ENCODE data around the gene CTH. TPM values are rescaled to one million over a fixed set of nuclear protein-coding genes. Genes with fewer than 3 reads are reported as not detected.

The CTH gene
- polyA plus RNA-seq, 1 donor = 11.8 TPM

GRCh38 chr1:70382682-70383081 is 28.4 kb upstream of the CTH start:
- no peaks in the 10 kb centered on the region for H3K4me1 ChIP-seq (ENCODE audit: control insufficient read depth, insufficient read depth, low read length)
- H3K9me3 ChIP-seq (ENCODE audit: control insufficient read depth, low read depth, low read length) = no peaks in the 10 kb centered on the region
- H3K4me3 ChIP-seq (ENCODE audit: low read length) = no peak overlapping the region
- H3K27ac ChIP-seq (ENCODE audit: low read length) = no peak overlapping the region
- DNase-seq = no peak
- H3K27me3 ChIP-seq (ENCODE audit: control insufficient read depth, insufficient read depth, low read length) = no peaks in the 10 kb centered on the region
- no peaks in the 10 kb centered on the region for H3K36me3 ChIP-seq (ENCODE audit: control insufficient read depth, insufficient read depth, low read length)

- H3K36me3 ChIP-seq (ENCODE audit: control insufficient read depth, insufficient read depth, low read length) = no peaks in the 10 kb centered on the region
- DNase-seq = no peak
These were observed 27.6 kb upstream of the CTH start for GRCh38 chr1:70383483-70383882.

GRCh38 chr1:70384542-70384941 is 26.5 kb upstream of the CTH start:
- Histone ChIP-seq H3K27me3 (ENCODE audit: control insufficient read depth, insufficient read depth, low read length) (no peaks in the 10 kb centered on the region), H3K9me3 (ENCODE audit: control insufficient read depth, low read depth, low read length) (no peaks in the 10 kb centered on the region), H3K4me1 (ENCODE audit: control insufficient read depth, insufficient read depth, low read length) (no peaks in the 10 kb centered on the region), H3K36me3 (ENCODE audit: control insufficient read depth, insufficient read depth, low read length) (no peaks in the 10 kb centered on the region), H3K4me3 (ENCODE audit: low read length) (no peak overlapping the region), H3K27ac (ENCODE audit: low read length) (no peak overlapping the region)
- DNase-seq = no peak
- WGBS (ENCODE audit: insufficient coverage, low lambda C conversion rate) = no CpG with 5 or more reads among the region's 2 CpGs

More at GRCh38 chr1:70383483-70383882, 27.6 kb upstream of the CTH start:
- Histone ChIP-seq H3K4me3 (ENCODE audit: low read length) (no peak overlapping the region), H3K9me3 (ENCODE audit: control insufficient read depth, low read depth, low read length) (no peaks in the 10 kb centered on the region), H3K27ac (ENCODE audit: low read length) (no peak overlapping the region), H3K27me3 (ENCODE audit: control insufficient read depth, insufficient read depth, low read length) (no peaks in the 10 kb centered on the region), H3K4me1 (ENCODE audit: control insufficient read depth, insufficient read depth, low read length) (no peaks in the 10 kb centered on the region)
- 100% methylated on average over 1 of the region's 3 CpGs for WGBS (ENCODE audit: insufficient coverage, low lambda C conversion rate)

GRCh38 chr1:70385477-70385876 is 25.6 kb upstream of the CTH start:
- no peak for DNase-seq
- H3K27ac ChIP-seq (ENCODE audit: low read length) = no peak overlapping the region
- H3K4me3 ChIP-seq (ENCODE audit: low read length) = no peak overlapping the region
- H3K36me3 ChIP-seq (ENCODE audit: control insufficient read depth, insufficient read depth, low read length) = no peaks in the 10 kb centered on the region
- WGBS (ENCODE audit: insufficient coverage, low lambda C conversion rate) = 60% methylated on average over 1 of the region's 6 CpGs
- H3K9me3 ChIP-seq (ENCODE audit: control insufficient read depth, low read depth, low read length) = no peaks in the 10 kb centered on the region
- no peaks in the 10 kb centered on the region for H3K27me3 ChIP-seq (ENCODE audit: control insufficient read depth, insufficient read depth, low read length)
- no peaks in the 10 kb centered on the region for H3K4me1 ChIP-seq (ENCODE audit: control insufficient read depth, insufficient read depth, low read length)

- Histone ChIP-seq H3K4me3 (ENCODE audit: low read length) (no peak overlapping the region), H3K9me3 (ENCODE audit: control insufficient read depth, low read depth, low read length) (no peaks in the 10 kb centered on the region), H3K4me1 (ENCODE audit: control insufficient read depth, insufficient read depth, low read length) (no peaks in the 10 kb centered on the region), H3K27me3 (ENCODE audit: control insufficient read depth, insufficient read depth, low read length) (no peaks in the 10 kb centered on the region), H3K36me3 (ENCODE audit: control insufficient read depth, insufficient read depth, low read length) (no peaks in the 10 kb centered on the region), H3K27ac (ENCODE audit: low read length) (no peak overlapping the region)
- WGBS (ENCODE audit: insufficient coverage, low lambda C conversion rate) = no CpG with 5 or more reads among the region's 2 CpGs
- no peak for DNase-seq
These were observed 24.9 kb upstream of the CTH start for GRCh38 chr1:70386121-70386520.

- no peak for DNase-seq
- no CpG with 5 or more reads among the region's 5 CpGs for WGBS (ENCODE audit: insufficient coverage, low lambda C conversion rate)
- H3K36me3 ChIP-seq (ENCODE audit: control insufficient read depth, insufficient read depth, low read length) = no peaks in the 10 kb centered on the region
- H3K9me3 ChIP-seq (ENCODE audit: control insufficient read depth, low read depth, low read length) = no peaks in the 10 kb centered on the region
- no peaks in the 10 kb centered on the region for H3K4me1 ChIP-seq (ENCODE audit: control insufficient read depth, insufficient read depth, low read length)
- no peaks in the 10 kb centered on the region for H3K27me3 ChIP-seq (ENCODE audit: control insufficient read depth, insufficient read depth, low read length)
- no peak overlapping the region for H3K27ac ChIP-seq (ENCODE audit: low read length)
- H3K4me3 ChIP-seq (ENCODE audit: low read length) = no peak overlapping the region
These were observed 23.6 kb upstream of the CTH start for GRCh38 chr1:70387507-70387906.

- no peaks in the 10 kb centered on the region for H3K4me1 ChIP-seq (ENCODE audit: control insufficient read depth, insufficient read depth, low read length)
- H3K4me3 ChIP-seq (ENCODE audit: low read length) = no peak overlapping the region
- H3K9me3 ChIP-seq (ENCODE audit: control insufficient read depth, low read depth, low read length) = no peaks in the 10 kb centered on the region
- no peak overlapping the region for H3K27ac ChIP-seq (ENCODE audit: low read length)
- no peaks in the 10 kb centered on the region for H3K36me3 ChIP-seq (ENCODE audit: control insufficient read depth, insufficient read depth, low read length)
- no peaks in the 10 kb centered on the region for H3K27me3 ChIP-seq (ENCODE audit: control insufficient read depth, insufficient read depth, low read length)
- no peak for DNase-seq
These were observed 18.4 kb upstream of the CTH start for GRCh38 chr1:70392626-70393025.

GRCh38 chr1:70396607-70397006 is 14.5 kb upstream of the CTH start:
- Histone ChIP-seq H3K27ac (ENCODE audit: low read length) (no peak overlapping the region), H3K27me3 (ENCODE audit: control insufficient read depth, insufficient read depth, low read length) (no peaks in the 10 kb centered on the region), H3K4me1 (ENCODE audit: control insufficient read depth, insufficient read depth, low read length) (no peaks in the 10 kb centered on the region), H3K4me3 (ENCODE audit: low read length) (no peak overlapping the region), H3K36me3 (ENCODE audit: control insufficient read depth, insufficient read depth, low read length) (no peaks in the 10 kb centered on the region), H3K9me3 (ENCODE audit: control insufficient read depth, low read depth, low read length) (no peaks in the 10 kb centered on the region)
- WGBS (ENCODE audit: insufficient coverage, low lambda C conversion rate) = no CpG with 5 or more reads among the region's 2 CpGs
- DNase-seq = no peak

- no peaks in the 10 kb centered on the region for H3K36me3 ChIP-seq (ENCODE audit: control insufficient read depth, insufficient read depth, low read length)
- WGBS (ENCODE audit: insufficient coverage, low lambda C conversion rate) = no CpG with 5 or more reads among the region's 7 CpGs
- no peaks in the 10 kb centered on the region for H3K4me1 ChIP-seq (ENCODE audit: control insufficient read depth, insufficient read depth, low read length)
These were observed 14.1 kb upstream of the CTH start for GRCh38 chr1:70397013-70397412.

GRCh38 chr1:70400335-70400734 is 10.7 kb upstream of the CTH start:
- Histone ChIP-seq H3K4me3 (ENCODE audit: low read length) (no peak overlapping the region), H3K4me1 (ENCODE audit: control insufficient read depth, insufficient read depth, low read length) (no peaks in the 10 kb centered on the region), H3K27me3 (ENCODE audit: control insufficient read depth, insufficient read depth, low read length) (no peaks in the 10 kb centered on the region), H3K36me3 (ENCODE audit: control insufficient read depth, insufficient read depth, low read length) (no peaks in the 10 kb centered on the region), H3K27ac (ENCODE audit: low read length) (no peak overlapping the region), H3K9me3 (ENCODE audit: control insufficient read depth, low read depth, low read length) (no peaks in the 10 kb centered on the region)
- 80% methylated on average over 1 of the region's 1 CpG for WGBS (ENCODE audit: insufficient coverage, low lambda C conversion rate)
- no peak for DNase-seq

More at GRCh38 chr1:70397013-70397412, 14.1 kb upstream of the CTH start:
- no peak overlapping the region for H3K27ac ChIP-seq (ENCODE audit: low read length)
- no peaks in the 10 kb centered on the region for H3K9me3 ChIP-seq (ENCODE audit: control insufficient read depth, low read depth, low read length)
- H3K27me3 ChIP-seq (ENCODE audit: control insufficient read depth, insufficient read depth, low read length) = no peaks in the 10 kb centered on the region
- H3K4me3 ChIP-seq (ENCODE audit: low read length) = no peak overlapping the region
- no peak for DNase-seq

GRCh38 chr1:70401974-70402373 is 9.1 kb upstream of the CTH start:
- H3K36me3 ChIP-seq (ENCODE audit: control insufficient read depth, insufficient read depth, low read length) = no peaks in the 10 kb centered on the region

More at GRCh38 chr1:70401974-70402373, 9.1 kb upstream of the CTH start:
- Histone ChIP-seq H3K27ac (ENCODE audit: low read length) (no peak overlapping the region), H3K4me3 (ENCODE audit: low read length) (no peak overlapping the region), H3K4me1 (ENCODE audit: control insufficient read depth, insufficient read depth, low read length) (no peaks in the 10 kb centered on the region), H3K27me3 (ENCODE audit: control insufficient read depth, insufficient read depth, low read length) (no peaks in the 10 kb centered on the region), H3K9me3 (ENCODE audit: control insufficient read depth, low read depth, low read length) (no peaks in the 10 kb centered on the region)
- no CpG with 5 or more reads among the region's 1 CpG for WGBS (ENCODE audit: insufficient coverage, low lambda C conversion rate)
- no peak for DNase-seq

All from large intestine (tissue), 3 donors.